Measurements from ENCODE around the gene STX8. TPM values are rescaled to one million over a fixed set of nuclear protein-coding genes. Genes with fewer than 3 reads are reported as not detected.

Gene STX8
- total RNA-seq, 1 donor from 2014 or later = 57.8 TPM

- no peak for DNase-seq (ENCODE audit: low read depth)
- no peak overlapping the region for H3K4me3 ChIP-seq (ENCODE audit: low read depth, low read length)
- TF ChIP-seq, protein P1, sequence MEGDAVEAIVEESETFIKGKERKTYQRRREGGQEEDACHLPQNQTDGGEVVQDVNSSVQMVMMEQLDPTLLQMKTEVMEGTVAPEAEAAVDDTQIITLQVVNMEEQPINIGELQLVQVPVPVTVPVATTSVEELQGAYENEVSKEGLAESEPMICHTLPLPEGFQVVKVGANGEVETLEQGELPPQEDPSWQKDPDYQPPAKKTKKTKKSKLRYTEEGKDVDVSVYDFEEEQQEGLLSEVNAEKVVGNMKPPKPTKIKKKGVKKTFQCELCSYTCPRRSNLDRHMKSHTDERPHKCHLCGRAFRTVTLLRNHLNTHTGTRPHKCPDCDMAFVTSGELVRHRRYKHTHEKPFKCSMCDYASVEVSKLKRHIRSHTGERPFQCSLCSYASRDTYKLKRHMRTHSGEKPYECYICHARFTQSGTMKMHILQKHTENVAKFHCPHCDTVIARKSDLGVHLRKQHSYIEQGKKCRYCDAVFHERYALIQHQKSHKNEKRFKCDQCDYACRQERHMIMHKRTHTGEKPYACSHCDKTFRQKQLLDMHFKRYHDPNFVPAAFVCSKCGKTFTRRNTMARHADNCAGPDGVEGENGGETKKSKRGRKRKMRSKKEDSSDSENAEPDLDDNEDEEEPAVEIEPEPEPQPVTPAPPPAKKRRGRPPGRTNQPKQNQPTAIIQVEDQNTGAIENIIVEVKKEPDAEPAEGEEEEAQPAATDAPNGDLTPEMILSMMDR (conservative IDR thresholded peaks at IDR 0.05; ENCODE audit: low read depth, low read length) = no peak
Observed at GRCh38 chr17:9427465-9428315, 147.9 kb downstream of the STX8 start.

DNA sequence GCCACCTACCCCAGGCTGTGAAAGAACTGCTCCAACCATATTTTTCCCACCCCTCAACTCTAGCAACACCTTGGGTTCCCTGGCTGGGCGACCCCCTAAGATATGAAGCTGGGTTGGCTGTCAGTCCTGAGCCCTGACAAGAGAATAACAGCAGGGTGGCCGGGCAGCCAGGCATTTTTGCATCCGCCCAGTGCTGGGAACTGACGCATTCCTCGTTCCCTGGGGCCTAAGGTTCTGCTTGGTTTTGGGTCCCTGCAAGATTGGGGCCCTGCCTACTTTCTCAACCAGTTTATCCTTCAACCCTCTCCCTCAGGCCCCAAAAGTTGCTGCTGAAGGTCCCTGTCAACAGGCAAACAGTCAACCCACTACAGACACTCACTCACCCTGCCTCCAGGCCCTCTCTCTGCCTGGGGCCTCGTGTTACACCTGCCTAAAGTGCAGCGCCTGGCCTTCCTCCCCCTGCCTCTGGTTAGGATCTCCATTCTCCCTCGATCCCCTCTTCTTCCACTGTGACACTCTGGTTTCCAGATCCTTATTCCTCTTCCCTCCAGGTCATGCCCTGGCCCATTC lies 151.5 kb downstream of the STX8 start:
- no peak for DNase-seq (ENCODE audit: low read depth)
- H3K4me3 ChIP-seq (ENCODE audit: low read depth, low read length) = no peak overlapping the region
- TF ChIP-seq, protein P1 (conservative IDR thresholded peaks at IDR 0.05; ENCODE audit: low read depth, low read length) = no peak

- no peak for DNase-seq (ENCODE audit: low read depth)
- TF ChIP-seq, protein P1 (conservative IDR thresholded peaks at IDR 0.05; ENCODE audit: low read depth, low read length) = no peak
- no peak overlapping the region for H3K4me3 ChIP-seq (ENCODE audit: low read depth, low read length)
Observed at GRCh38 chr17:9421525-9421924, 154.1 kb downstream of the STX8 start.

GRCh38 chr17:9419932-9420453 lies 155.6 kb downstream of the STX8 start:
- TF ChIP-seq, protein P1 (conservative IDR thresholded peaks at IDR 0.05; ENCODE audit: low read depth, low read length) = no peak
- no peak for DNase-seq (ENCODE audit: low read depth)
- H3K4me3 ChIP-seq (ENCODE audit: low read depth, low read length) = no peak overlapping the region

DNA sequence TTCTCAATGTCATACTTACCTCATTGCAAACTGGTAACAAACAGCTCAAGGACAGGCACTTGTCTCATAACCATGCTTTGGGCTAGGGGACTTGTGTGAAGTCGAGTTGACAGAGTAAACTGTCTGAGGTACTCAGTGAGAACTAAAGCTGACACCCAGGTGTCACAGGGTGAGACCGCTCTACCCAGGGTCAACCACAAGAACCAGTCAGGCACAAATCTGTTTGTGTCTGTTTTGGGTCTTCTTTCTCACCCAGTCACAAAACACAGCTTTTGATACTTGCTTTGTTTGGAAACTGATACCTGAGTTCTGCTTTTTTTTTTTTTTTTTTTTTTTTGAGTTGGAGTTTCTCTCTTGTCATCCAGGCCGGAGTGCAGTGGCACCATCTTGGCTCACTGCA lies 161.1 kb downstream of the STX8 start:
- DNase-seq (ENCODE audit: low read depth) = no peak
- no peak overlapping the region for H3K4me3 ChIP-seq (ENCODE audit: low read depth, low read length)
- TF ChIP-seq, protein P1 (conservative IDR thresholded peaks at IDR 0.05; ENCODE audit: low read depth, low read length) = no peak

- TF ChIP-seq, protein P1 (conservative IDR thresholded peaks at IDR 0.05; ENCODE audit: low read depth, low read length) = no peak
- H3K4me3 ChIP-seq (ENCODE audit: low read depth, low read length) = no peak overlapping the region
- no peak for DNase-seq (ENCODE audit: low read depth)
Observed at GRCh38 chr17:9410737-9411136, 164.9 kb downstream of the STX8 start.

Data from epithelial cell of proximal tubule (primary cell).